ENCODE data around the gene PAPOLA.

PAPOLA gene

DNA sequence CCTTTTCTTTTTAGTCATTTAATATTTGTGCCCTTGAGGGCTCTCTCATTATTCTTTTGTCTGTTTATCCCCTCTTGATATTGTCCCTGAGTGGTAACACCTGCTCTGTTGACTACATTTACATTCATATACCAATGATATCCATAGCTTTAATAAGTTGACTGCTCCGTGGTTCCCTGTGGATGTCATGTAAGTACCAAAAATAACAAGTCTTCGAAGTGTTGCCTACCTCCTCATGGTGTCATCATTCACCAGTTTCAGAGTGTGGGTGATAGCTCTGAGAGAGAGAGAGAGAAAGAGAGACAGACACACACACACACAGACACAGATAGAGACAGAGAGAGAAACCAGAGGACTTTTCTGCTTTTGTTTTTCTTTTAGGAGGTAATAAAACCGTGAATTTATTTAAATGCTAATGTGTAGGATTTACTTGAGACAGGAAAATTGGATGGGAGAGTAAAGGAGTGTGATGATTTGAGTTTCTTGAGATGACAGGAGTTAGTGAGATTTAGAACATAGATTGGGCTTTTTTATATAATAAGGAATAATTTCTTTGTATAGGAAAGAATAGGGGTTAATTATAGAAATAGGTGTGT lies 52.2 kb downstream of the PAPOLA start:
- no peak overlapping the region for H3K4me3 ChIP-seq (replicated peaks in 1 of 2; ENCODE audit: low read depth in 2 of 2, low read length in 2 of 2)
- no peak for DNase-seq (ENCODE audit: low read depth in 2 of 2)
- TF ChIP-seq, protein P1, sequence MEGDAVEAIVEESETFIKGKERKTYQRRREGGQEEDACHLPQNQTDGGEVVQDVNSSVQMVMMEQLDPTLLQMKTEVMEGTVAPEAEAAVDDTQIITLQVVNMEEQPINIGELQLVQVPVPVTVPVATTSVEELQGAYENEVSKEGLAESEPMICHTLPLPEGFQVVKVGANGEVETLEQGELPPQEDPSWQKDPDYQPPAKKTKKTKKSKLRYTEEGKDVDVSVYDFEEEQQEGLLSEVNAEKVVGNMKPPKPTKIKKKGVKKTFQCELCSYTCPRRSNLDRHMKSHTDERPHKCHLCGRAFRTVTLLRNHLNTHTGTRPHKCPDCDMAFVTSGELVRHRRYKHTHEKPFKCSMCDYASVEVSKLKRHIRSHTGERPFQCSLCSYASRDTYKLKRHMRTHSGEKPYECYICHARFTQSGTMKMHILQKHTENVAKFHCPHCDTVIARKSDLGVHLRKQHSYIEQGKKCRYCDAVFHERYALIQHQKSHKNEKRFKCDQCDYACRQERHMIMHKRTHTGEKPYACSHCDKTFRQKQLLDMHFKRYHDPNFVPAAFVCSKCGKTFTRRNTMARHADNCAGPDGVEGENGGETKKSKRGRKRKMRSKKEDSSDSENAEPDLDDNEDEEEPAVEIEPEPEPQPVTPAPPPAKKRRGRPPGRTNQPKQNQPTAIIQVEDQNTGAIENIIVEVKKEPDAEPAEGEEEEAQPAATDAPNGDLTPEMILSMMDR (IDR thresholded peaks at IDR 0.05; ENCODE audit: low read depth, low read length) = no peak

DNA sequence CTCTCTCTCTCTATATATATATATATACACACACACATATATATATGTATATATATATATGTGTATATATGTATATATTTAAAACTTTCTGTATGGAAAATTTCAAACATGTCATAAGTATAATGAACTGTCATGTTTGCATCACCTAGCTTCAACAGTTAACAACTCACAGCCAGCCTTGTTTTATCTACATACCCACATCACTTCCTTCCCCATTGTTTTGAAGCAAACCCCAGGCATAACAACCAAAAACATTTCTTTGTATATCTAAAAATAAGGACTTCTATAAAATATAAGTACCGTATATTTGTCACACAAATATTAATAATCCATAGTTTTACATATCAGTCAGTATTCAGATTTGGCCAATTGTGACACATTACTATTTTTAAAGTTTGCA lies 57.4 kb downstream of the PAPOLA start:
- no peak overlapping the region for H3K4me3 ChIP-seq (replicated peaks in 1 of 2; ENCODE audit: low read depth in 2 of 2, low read length in 2 of 2)
- TF ChIP-seq, protein P1 (IDR thresholded peaks at IDR 0.05; ENCODE audit: low read depth, low read length) = no peak
- peak in 1 of 2 donors; percentile 14 for DNase-seq (ENCODE audit: low read depth in 2 of 2)

DNA sequence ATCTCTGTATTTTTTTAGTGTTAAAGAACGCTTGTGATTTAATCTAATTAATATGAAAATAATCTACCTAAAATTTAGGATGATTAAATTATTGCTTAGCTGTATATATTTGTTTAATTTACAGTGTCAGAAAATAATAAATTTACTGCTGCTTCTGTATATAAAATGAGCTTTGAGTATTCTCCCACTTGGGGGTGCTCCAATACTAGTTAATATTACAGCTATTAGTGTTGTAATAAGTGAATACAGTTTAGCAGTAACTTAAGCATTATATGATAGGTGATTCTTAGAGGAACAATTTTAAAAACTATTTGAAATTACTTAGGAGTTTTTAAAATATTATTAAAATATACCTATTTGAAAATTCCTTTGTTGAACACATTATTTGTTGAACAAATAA lies 62.2 kb downstream of the PAPOLA start:
- no peak overlapping the region for H3K4me3 ChIP-seq (replicated peaks in 1 of 2; ENCODE audit: low read depth in 2 of 2, low read length in 2 of 2)
- TF ChIP-seq, protein P1 (IDR thresholded peaks at IDR 0.05; ENCODE audit: low read depth, low read length) = no peak
- peak; percentile 12 to 20 for DNase-seq (ENCODE audit: low read depth in 2 of 2)

DNA sequence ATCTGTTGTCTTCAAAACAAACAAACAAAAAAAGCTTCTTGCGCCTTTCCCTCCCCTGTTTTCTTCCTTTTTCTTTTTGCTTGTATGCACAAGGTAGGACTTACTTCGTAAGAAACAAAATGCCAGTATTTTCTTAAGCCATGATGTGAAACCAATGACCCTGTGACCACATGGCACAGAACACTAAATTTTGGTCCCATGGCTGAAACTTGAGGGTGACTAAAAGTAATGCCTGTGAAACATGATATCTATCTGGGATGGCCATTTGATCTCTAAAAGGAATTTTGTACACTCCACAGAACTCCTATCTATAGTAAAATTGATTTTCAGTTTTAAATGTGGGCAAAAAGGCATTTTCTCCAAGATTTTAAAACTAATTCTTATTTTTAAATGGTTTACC lies 63.6 kb downstream of the PAPOLA start:
- no peak for DNase-seq (ENCODE audit: low read depth in 2 of 2)
- H3K4me3 ChIP-seq (replicated peaks in 1 of 2; ENCODE audit: low read depth in 2 of 2, low read length in 2 of 2) = no peak overlapping the region
- TF ChIP-seq, protein P1 (IDR thresholded peaks at IDR 0.05; ENCODE audit: low read depth, low read length) = no peak

DNA sequence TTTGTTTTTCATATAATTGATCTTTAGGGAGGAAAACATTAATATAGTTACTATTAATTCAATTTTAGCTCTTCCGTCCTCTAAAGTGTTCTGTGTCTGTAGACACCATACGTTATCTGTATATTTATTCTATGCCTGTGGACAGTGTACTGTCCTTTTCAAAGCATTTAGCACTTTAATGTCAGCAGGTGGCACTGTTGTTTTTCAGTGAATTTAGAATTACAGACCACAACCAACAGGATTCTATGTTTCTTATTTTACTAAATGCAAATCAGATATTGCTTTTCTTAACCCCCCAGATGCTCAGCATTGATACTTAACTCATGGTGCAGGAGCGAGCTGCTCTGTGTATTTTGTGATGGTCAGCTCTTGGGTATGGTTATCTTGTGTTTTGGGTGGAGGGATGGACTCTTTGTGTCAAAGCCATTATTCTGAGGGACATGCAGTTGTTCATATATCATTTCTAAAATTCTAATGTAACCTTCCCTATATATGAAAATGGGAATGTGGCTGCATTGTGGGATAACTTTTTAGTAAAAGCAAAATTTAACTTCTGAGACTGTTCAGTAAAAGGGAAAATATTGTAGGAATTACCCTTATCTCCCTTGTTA lies 65.2 kb downstream of the PAPOLA start:
- H3K4me3 ChIP-seq (replicated peaks in 1 of 2; ENCODE audit: low read depth in 2 of 2, low read length in 2 of 2) = no peak overlapping the region
- DNase-seq (ENCODE audit: low read depth in 2 of 2) = peak; percentile 60 to 62
- TF ChIP-seq, protein P1 (IDR thresholded peaks at IDR 0.05; ENCODE audit: low read depth, low read length) = peak; percentile 59

DNA sequence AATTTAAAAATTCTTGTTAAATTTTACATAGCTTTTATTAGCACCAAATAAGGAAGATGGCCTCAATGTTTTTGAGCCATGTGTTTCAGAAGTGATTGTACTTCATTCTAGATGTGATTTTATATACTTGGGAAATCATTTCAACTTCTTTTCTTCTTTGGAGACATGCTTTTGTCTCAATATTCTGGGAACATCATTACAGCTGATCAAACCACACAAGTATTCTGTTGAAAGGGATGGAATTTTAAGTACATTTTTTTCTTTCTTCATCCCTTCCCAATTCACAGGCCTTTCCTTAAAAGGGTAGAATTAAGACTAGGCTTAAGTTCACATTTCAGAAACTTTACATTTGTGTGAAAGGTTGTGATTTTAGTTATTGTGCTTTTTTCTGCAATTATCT lies 66.4 kb downstream of the PAPOLA start:
- TF ChIP-seq, protein P1 (IDR thresholded peaks at IDR 0.05; ENCODE audit: low read depth, low read length) = no peak
- no peak for DNase-seq (ENCODE audit: low read depth in 2 of 2)

More for the DNA sequence above, 66.4 kb downstream of the PAPOLA start:
- no peak overlapping the region for H3K4me3 ChIP-seq (replicated peaks in 1 of 2; ENCODE audit: low read depth in 2 of 2, low read length in 2 of 2)
